Dedifferentiated amniotic fluid mesenchymal stem cell (primary cell): ENCODE results near the gene PCSK6.
"Not testable (repeated sequence)": the region's sequence is repeated elsewhere in the genome, so short reads cannot be mapped to it uniquely, and the experiment has no call there.

ENCODE experiments used
- DNase-seq: peaks from one replicate; pipeline ENCODE4 v3.0.0-alpha.2; 2016; ENCODE audit errors: extremely low spot score

The PCSK6 gene

DNA sequence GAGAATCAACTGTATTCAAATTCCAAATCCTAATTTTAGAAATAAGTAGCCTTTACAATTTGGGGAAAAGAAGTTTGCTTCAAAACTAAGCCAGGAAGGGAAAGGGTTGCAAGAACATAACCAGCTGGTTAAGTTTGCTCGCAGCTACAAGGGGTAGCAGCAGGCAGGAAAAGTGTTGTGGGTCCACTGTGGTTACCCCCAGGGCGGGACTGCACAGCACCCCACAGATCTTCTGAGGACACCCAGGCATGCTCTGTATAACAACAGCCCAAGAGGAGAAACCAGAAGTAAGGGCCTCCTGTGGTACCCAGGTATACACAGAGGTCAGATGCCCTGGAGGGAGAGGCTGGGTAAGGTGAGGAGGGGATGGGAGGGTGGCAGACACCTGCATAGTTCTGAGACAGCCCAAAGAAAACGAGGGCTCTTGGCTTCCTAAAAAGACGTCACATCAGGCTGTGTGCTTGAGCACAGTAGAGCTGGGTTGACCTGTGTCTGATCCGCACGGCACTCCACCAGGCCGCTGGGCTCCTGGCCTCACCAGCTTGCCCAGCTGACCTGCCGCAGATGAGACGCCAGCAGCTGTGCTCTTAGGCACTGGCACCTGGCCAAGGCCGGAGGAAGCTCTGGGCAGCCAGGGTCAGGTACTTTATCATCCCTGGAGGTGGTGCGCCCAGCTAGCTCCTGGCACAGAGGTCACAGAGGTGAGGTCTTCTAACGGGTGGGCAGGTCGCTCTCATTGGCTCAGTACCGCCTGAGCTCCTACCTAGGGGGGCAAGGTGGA, 112.7 kb downstream of the PCSK6 start:
- no peak for DNase-seq

DNA sequence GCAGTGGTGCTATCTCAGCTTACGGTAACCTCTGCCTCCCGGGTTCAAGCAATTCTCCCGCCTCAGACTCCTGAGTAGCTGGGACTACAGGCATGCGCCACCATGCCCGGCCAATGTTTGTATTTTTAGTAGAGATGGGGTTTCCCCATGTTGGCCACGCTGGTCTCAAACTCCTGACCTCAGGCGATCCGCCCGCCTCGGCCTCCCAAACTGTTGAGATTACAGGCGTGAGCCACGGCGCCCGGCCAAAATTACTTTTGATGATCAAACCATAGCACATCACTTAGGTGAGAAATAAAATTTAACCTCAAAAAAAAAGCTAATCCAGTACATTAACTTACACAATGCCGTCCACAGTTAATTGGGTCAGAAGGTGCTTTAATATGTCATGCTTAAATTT, 114.5 kb downstream of the PCSK6 start:
- DNase-seq: not testable (repeated sequence)

DNA sequence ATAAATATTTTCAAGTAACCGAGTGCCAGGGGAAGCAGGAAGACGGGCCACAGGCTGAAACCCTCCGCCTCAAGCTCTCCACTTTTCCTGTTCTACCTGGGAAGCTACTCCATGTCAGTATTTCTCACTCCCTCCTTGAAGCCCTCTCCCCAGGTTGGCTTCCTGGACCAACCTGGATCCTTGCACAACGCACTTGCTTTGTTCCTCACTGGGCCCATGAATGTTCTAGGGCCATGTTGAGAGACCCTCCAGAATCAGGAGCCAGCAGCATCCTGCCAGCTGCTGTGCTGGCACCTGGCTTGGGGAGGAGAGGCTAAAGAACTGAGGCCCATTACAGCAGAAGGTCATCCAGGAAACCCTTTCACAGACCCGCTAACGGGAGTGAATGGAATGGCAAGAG, 115.2 kb downstream of the PCSK6 start:
- DNase-seq: no peak

DNA sequence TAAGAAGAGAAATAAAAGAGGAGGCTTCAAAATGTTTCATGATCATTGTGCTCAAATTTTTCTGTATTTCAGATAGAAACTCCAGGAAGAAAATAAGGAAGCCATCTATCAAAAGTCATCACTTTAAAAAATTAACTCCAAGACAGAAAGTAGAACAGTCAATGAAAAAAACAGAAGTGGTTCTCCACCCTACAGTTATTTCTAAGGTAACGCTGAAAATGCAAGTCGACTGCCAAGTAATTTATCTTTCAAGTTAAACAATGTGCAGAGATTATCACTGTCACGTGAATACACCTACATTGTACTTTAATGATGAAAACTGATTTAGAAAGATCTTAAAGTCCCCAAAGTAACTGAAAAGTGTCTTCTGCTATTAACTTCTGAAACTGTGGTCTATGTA, 115.9 kb downstream of the PCSK6 start:
- no peak for DNase-seq

DNA sequence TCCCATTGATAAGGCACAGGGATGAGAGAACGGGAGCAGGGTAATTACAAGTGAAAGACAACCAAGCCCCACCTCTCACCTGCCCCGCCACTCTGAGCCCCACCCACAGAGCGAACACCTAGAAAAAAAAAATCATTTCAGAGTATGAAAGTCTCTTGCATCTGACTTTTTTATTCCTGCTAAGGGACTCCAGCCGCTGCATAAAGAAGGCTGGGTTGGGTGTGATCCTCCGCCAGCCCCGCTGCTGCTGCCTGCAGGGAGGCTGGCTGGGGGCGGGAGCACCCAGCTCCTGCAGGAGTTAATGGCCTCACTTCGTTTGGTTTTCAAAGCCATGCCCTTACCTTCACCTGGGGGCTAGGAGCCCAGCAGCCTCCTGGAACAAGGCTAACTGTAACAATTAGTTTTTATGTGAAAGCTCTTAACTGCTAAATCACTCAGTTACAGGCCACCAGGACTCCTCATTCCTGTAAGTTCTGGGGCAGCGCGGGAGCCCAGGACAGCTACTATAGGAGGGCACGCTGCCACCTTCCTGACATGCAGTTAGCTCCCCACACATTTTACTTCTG, 116.5 kb downstream of the PCSK6 start:
- DNase-seq: no peak

DNA sequence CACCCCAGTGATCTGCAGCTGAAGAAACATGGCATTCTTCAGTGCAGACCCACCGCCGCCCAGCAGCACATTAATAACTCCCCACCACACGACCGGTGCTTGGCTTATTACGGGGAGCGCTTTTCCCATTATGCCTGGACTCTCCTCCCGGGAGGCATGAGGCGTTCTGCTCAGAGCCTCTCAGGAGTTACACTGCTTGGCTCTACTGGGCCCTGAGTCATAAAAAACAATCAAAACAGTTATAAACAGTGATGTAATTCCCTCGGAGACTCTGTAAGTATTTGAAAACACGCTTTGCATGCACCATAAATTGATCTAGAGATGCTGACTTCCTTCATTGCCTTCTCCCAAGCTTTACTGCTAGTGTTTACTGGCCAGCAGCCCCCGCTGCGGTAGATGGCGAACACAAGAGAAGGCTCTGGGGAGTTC, 117.3 kb downstream of the PCSK6 start:
- peak; percentile 74 for DNase-seq

DNA sequence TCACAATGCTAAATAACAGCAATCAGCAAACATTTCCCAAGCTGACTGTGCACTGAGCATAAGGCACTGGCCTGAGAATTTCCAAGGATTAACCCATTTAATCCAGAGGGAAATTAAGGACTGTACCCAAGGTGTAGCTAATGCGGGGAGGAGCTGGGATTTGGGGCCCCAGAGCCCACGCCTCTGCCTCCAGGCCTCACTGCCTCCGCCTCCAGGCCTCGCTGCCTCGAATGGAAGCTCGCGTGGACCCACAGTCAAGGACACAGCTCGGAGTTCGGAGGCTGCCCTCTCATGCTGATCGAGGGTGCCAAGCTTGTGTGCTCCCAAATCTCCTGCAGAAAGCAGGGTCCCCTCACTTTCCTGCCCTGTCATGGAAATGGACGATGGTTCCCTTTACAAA, 118.0 kb downstream of the PCSK6 start:
- DNase-seq: no peak

DNA sequence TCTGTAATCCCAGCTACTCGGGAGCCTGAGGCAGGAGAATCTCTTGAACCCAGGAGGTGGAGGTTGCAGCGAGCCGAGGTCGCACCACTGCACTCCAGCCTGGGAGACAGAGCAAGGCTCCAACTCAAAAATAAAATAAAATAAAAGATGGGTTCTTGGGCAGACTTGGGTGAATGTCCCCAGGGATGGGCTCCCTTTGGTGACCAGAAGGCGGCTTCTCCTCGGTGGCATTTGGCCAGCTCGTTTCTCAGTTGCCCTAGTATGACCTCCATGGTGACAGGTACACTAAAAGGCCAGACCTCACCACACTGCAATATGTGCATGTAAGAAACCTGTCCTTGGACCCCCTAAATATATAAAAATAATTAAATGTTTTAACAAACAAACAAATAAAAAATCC, 118.4 kb downstream of the PCSK6 start:
- DNase-seq: no peak

DNA sequence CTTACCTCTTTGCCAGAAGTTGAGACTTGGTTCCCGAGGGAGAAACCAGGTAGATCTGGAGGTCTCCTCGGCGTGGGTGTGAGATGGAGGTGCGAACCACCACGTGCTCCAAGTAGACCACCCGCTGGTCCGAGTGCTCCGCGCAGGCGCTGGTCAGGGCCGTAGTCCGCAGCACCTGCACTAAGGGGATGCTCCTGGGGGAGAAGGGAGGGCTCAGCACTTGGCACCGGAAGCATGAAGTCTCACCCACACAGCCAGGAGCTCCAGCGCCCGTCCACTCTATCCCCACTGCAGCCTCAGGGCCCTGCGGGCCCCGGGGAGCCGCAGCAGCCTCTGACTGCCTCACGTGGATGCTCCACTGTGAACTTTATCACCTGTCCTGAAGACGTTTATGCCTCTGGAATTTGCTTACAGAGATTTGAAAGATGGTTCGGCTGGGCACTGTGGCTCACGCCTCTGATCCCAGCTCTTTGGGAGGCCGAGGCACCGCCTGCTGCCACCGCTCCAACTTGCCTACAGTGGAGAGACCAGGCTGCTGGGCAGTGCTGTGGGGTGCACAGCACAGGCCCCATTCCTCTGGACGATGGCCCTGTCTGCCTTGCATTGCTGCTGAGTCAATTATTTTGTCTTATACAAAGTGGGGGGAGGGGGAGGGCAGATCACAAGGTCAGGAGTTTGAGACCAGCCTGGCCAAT, 119.0 kb downstream of the PCSK6 start:
- no peak for DNase-seq

DNA sequence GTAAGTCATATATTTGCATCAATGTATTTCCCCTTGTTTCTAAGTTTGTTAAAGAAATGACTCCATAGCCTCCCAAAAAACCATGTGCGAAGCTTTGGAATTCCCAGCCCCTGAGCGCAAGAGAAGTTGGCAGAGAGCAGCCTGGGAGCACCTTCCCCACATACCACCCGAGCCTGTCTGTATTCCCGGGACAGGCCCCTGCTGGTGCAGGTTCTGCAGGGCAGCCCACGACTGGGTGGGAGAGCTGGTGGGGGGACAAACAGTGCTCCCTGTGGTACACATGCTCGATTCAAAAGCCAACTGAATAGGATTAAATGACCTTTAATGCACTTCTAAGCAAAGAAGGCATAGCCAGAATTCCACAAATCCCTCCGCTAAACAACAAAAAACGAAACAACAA, 119.8 kb downstream of the PCSK6 start:
- DNase-seq: no peak

DNA sequence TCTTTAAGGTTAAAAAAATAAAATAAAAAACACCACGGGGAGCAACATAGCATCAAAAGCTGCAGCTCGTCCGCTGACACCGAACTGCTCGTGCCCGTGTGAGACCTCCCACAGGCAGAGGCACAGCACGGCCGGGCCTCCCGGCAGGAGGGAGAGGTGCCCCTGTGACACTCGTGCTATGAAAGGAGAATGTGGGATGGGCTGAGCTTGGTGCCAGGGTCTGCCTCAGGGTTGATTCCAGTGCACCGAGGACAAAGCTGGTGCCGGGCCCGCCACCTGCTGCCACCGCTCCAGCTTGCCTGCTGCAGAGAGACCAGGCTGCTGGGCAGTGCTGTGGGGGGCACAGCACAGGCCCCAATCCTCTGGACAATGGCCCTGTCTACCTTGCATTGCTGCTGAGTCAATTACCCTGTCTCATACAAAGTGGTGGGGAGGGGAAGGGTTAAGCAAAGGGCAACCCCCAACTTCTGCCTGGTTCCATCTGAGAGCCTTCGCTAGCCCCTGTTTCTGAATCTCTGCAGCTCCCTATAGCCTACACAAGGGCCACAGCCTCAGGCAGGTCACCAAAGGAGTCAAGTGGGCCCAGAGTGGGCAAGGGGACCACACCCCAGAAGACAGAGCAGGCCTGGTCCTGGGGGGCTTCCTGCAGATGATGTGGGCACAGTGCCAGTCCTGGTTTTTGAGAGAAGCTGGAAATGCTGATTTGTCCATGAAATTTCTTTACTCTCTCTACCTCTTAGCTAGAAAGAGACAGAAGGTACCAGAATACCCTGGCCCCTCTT, 120.5 kb downstream of the PCSK6 start:
- DNase-seq: no peak

DNA sequence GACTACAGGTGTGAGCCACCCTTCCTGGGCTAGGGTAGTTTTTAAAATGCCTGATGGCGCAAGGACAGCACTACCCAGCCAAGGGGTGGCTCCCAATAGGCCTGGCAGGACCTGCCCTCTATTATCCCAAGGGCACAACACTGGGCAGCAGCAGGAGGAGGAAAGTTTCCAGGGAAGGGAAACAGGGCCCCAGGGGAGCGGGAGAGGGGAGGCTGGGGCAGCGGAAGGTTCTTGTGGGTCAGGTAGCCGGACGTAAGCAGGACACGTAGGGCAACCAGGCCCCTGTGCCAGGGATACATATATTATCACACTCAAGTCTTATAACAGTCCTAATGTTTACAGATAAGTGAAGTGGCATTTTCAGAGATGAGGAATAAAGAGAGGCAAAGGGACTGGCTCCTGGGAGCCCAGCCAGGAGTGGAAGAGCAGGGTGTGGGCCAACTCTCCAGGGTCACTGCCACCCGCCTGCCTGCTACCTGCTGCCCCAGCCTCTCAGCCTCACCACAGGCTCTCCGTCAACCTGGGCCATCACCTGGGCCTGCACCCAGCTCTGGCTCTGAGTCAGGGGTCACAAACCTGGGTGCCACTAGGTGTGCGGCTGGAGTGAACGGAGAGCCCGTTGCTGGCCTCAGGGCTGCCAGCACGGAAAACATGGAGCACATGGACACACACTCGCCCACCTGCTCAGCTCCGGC, 121.3 kb downstream of the PCSK6 start:
- DNase-seq: no peak

DNA sequence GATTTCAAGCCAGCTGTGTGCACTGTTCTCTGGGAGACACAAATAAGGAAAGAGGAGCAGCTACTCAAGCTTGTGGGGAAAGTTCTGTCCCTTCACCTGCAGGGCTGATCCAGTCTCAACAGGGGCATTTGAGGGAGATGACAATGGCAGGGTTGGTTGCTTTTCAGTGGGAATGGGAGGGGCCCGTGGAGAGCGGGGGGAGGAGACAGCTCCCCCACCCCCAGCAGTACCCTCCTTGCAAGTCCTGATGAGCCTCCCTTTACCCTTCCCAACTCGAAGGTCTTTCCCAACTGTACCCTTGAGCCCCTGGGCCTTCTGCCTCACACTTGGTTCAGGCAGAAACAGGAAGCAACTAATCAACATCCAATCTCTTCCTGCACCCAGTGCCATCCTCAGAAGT, 122.7 kb downstream of the PCSK6 start:
- no peak for DNase-seq

DNA sequence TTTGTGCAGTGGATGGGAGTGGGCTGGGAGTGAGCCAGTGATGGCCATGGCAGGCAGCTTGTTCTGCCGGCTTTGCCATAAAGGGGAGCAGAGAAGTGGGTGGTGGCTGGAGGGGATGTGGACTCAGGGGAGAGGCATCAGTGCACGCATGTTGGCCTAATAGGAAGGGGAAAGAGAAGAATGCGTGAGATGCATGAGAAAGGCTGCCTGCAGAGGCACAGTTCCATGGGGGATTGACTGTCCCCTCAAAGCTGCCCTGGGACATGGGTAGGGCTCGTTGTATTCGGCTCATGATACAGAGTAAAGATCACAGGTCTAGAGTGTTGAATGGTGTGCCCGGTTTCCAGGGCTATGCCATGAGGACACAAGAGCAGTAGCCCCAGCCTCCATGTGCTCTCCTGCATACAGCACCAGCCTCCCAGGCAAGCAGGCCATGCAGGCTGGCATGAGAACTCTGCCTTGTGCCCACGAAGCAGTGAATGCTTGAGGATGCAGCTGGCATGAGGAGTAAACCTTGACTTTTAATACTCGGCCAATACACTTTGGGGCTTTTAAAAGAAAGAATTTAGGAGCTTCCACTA, 126.4 kb downstream of the PCSK6 start:
- DNase-seq: no peak

DNA sequence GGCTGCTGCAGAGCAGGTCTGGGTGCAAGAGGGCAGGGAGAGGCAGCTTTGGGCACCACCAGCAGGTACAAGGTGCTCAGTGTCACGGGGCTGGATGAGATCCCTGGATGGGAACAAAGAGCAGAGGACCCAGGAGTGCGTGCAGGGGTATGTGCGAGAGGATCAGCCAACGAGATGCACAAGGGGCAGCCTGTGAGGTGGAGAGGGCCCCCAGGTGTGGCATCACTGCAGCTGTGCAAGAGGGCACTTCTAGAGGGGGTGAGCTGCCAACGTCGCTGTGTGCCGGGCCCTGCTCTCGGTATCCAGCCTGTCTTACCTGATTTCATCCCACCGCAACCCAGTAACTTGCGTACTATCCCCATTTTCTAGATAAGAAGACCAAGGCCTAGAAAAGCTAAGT, 127.1 kb downstream of the PCSK6 start:
- no peak for DNase-seq

DNA sequence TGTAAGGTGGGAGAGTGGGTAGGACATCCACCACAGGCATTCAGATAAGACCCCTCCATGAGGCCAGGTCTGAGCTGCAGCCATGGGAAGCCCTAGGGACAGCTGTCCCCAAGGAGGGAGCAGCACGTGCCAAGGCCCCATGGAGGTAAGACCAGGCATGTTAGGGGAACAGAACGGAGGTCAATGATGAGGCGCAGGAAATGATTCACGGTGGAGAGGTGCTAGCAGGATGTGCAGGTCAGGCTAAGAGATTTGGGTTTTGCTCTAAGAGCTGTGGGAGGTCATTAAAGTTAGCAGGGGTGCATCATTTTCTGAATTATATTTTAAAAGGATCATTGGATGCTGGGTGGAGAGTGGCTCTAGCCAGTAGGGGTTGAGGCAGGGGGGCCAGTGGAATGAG, 128.1 kb downstream of the PCSK6 start:
- no peak for DNase-seq

DNA sequence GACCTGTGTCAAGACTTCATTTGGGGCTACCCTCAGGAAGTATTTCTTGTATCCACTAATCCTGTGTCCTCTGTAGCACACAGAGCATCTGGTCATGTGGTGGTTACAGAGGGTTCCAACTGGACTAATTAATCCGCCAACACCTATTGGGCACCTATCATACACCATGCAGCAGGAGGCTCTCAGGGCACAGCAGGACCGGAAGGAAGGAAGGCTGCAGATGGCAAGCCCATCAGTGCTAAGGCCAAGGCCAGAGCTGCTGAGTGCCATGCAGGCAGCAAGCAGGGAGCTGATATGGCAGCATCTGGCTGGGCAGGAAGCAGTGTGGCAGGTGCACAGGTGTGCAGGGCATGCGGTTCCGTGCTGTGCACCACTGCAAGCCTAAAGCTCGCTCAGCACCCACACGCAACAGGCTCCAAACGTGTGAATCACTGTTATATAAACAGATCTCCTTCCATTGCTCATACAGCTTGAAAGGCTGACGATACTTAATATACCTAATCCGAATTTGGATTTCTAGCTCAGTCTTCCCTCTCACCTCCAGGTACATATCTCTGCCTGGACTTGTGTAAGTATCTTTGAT, 130.1 kb downstream of the PCSK6 start:
- no peak for DNase-seq

DNA sequence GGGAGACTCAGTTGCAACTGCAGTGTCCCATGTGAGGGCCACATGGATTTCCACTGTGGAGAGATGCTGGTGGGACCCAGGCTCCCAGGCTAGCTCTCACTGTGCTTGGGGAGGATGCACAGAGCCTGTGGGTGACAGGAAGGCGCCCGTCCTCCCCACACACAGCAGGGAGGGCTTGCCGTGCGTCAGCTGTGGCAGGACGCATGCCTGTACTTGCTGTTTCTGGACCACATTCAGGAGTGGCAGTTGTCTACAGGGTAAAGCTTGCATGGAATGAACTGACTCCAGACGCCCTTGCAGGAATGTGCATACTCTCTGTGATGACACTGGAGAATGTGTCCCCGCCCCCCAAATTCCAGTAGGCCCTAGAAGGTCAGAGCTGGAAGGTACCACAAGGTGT, 130.6 kb downstream of the PCSK6 start:
- no peak for DNase-seq

DNA sequence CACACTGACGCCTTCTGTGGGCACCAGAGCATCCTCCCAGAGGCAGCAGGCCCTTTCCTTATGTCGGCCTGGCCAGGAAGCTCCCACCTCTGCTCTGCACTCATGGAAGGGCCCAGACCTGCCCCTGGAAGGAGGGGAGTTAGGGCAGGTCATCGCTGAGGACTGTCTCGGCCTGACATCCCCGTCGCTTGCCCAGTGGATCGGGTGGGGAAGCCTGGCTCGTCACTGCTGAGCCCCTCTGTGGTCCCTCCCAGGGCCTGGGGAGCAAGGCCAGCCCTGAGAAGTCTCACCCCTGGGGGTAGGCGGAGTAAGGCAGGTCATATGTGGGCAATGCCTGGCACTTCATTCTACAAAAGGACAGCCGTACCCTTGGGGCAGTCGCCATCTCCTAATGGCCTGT, 131.6 kb downstream of the PCSK6 start:
- no peak for DNase-seq

DNA sequence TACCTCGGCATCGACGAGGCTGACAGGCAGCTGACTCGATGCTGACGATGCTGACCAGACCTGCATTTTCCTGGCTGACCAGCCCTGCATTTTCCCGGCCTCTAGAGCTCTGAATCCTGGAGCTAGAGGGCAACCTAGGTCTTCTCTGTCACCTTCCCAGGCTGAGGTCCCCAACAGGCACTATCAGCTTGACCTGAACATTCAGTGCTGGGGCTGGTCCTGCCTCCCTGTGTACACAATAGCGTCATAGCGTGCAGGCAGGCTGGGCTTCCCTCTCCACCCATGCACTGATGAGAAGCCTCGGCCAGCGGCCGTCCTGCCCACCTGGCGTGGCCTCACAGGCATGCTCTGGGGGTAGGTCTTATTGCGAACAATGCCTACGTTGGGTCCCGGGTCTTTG, 132.2 kb downstream of the PCSK6 start:
- DNase-seq: no peak
